Measurements from ENCODE around the gene BCDIN3D. TPM values are rescaled to one million over a fixed set of nuclear protein-coding genes. Genes with fewer than 3 reads are reported as not detected.

BCDIN3D gene
- polyA plus RNA-seq, 4 donors = 2.4 to 5.3 (median 3.1) TPM

- no peaks in the 10 kb centered on the region for H3K27me3 ChIP-seq (ENCODE audit: control insufficient read depth in 3 of 3, insufficient read depth in 3 of 3, low read length in 3 of 3)
- H3K4me1 ChIP-seq (ENCODE audit: control insufficient read depth in 3 of 3, insufficient read depth in 2 of 3, low read depth in 1 of 3, low read length in 2 of 3) = peaks cover 0 to 28% (median 0%) of the 10 kb centered on the region in 3 donors
- DNase-seq = no peak
- H3K27ac ChIP-seq (ENCODE audit: low read depth in 1 of 3, low read length in 2 of 3) = no peak overlapping the region
- H3K9me3 ChIP-seq (ENCODE audit: control insufficient read depth in 2 of 2, insufficient read depth in 1 of 2, low read depth in 1 of 2, low read length in 1 of 2) = no peaks in the 10 kb centered on the region
- H3K36me3 ChIP-seq (ENCODE audit: control insufficient read depth in 3 of 3, insufficient read depth in 2 of 3, low read depth in 1 of 3, low read length in 3 of 3) = peaks cover 0 to 60% (median 2%) of the 10 kb centered on the region in 3 donors
- WGBS, 3 donors = 86 to 94% (median 91%) methylated on average over 10 of the region's 10 CpGs
- H3K4me3 ChIP-seq (ENCODE audit: low read depth in 1 of 3, low read length in 3 of 3) = no peak overlapping the region
- FAIRE-seq = no peak
These were observed 38.1 kb downstream of the BCDIN3D start for GRCh38 chr12:49804821-49805220.

- Histone ChIP-seq H3K27me3 (ENCODE audit: control insufficient read depth in 3 of 3, insufficient read depth in 3 of 3, low read length in 3 of 3) (no peaks in the 10 kb centered on the region), H3K27ac (ENCODE audit: low read depth in 1 of 3, low read length in 2 of 3) (no peak overlapping the region), H3K9me3 (ENCODE audit: control insufficient read depth in 2 of 2, insufficient read depth in 1 of 2, low read depth in 1 of 2, low read length in 1 of 2) (no peaks in the 10 kb centered on the region), H3K4me1 (ENCODE audit: control insufficient read depth in 3 of 3, insufficient read depth in 2 of 3, low read depth in 1 of 3, low read length in 2 of 3) (peaks cover 0 to 19% (median 0%) of the 10 kb centered on the region in 3 donors), H3K36me3 (ENCODE audit: control insufficient read depth in 3 of 3, insufficient read depth in 2 of 3, low read depth in 1 of 3, low read length in 3 of 3) (peaks cover 0 to 66% (median 2%) of the 10 kb centered on the region in 3 donors), H3K4me3 (ENCODE audit: low read depth in 1 of 3, low read length in 3 of 3) (no peak overlapping the region)
- DNase-seq (no peak), FAIRE-seq (no peak)
- WGBS, 3 donors = 70 to 83% (median 70%) methylated on average over 12 of the region's 12 CpGs
These were observed 39.0 kb downstream of the BCDIN3D start for GRCh38 chr12:49803693-49804450.

GRCh38 chr12:49801141-49802063 lies 41.5 kb downstream of the BCDIN3D start:
- Histone ChIP-seq H3K27me3 (ENCODE audit: control insufficient read depth in 3 of 3, insufficient read depth in 3 of 3, low read length in 3 of 3) (no peaks in the 10 kb centered on the region), H3K36me3 (ENCODE audit: control insufficient read depth in 3 of 3, insufficient read depth in 2 of 3, low read depth in 1 of 3, low read length in 3 of 3) (peaks cover 0 to 78% (median 6%) of the 10 kb centered on the region in 3 donors), H3K4me1 (ENCODE audit: control insufficient read depth in 3 of 3, insufficient read depth in 2 of 3, low read depth in 1 of 3, low read length in 2 of 3) (peaks cover 0 to 13% (median 0%) of the 10 kb centered on the region in 3 donors), H3K9me3 (ENCODE audit: control insufficient read depth in 2 of 2, insufficient read depth in 1 of 2, low read depth in 1 of 2, low read length in 1 of 2) (no peaks in the 10 kb centered on the region), H3K4me3 (ENCODE audit: low read depth in 1 of 3, low read length in 3 of 3) (no peak overlapping the region), H3K27ac (ENCODE audit: low read depth in 1 of 3, low read length in 2 of 3) (no peak overlapping the region)
- FAIRE-seq (no peak), DNase-seq (no peak)
- WGBS, 3 donors = 77 to 86% (median 84%) methylated on average over 17 of the region's 17 CpGs

- Histone ChIP-seq H3K27me3 (ENCODE audit: control insufficient read depth in 3 of 3, insufficient read depth in 3 of 3, low read length in 3 of 3) (no peaks in the 10 kb centered on the region), H3K4me1 (ENCODE audit: control insufficient read depth in 3 of 3, insufficient read depth in 2 of 3, low read depth in 1 of 3, low read length in 2 of 3) (peaks cover 0 to 13% (median 0%) of the 10 kb centered on the region in 3 donors), H3K36me3 (ENCODE audit: control insufficient read depth in 3 of 3, insufficient read depth in 2 of 3, low read depth in 1 of 3, low read length in 3 of 3) (peaks cover 0 to 81% (median 6%) of the 10 kb centered on the region in 3 donors), H3K4me3 (ENCODE audit: low read depth in 1 of 3, low read length in 3 of 3) (no peak overlapping the region), H3K27ac (ENCODE audit: low read depth in 1 of 3, low read length in 2 of 3) (no peak overlapping the region), H3K9me3 (ENCODE audit: control insufficient read depth in 2 of 2, insufficient read depth in 1 of 2, low read depth in 1 of 2, low read length in 1 of 2) (no peaks in the 10 kb centered on the region)
- WGBS, 3 donors = 56 to 78% (median 73%) methylated on average over 11 of the region's 11 CpGs
- no peak for FAIRE-seq
- DNase-seq = peak; percentile 38 to 52
These were observed 42.3 kb downstream of the BCDIN3D start for GRCh38 chr12:49800421-49801140.

- no peak overlapping the region for H3K27ac ChIP-seq (ENCODE audit: low read depth in 1 of 3, low read length in 2 of 3)
- no peak for DNase-seq
- no peak overlapping the region for H3K4me3 ChIP-seq (ENCODE audit: low read depth in 1 of 3, low read length in 3 of 3)
- H3K27me3 ChIP-seq (ENCODE audit: control insufficient read depth in 3 of 3, insufficient read depth in 3 of 3, low read length in 3 of 3) = no peaks in the 10 kb centered on the region
- no peaks in the 10 kb centered on the region for H3K9me3 ChIP-seq (ENCODE audit: control insufficient read depth in 2 of 2, insufficient read depth in 1 of 2, low read depth in 1 of 2, low read length in 1 of 2)
- H3K36me3 ChIP-seq (ENCODE audit: control insufficient read depth in 3 of 3, insufficient read depth in 2 of 3, low read depth in 1 of 3, low read length in 3 of 3) = peaks cover 0 to 85% (median 4%) of the 10 kb centered on the region in 3 donors
- no peak for FAIRE-seq
- peaks cover 0 to 13% (median 0%) of the 10 kb centered on the region in 3 donors for H3K4me1 ChIP-seq (ENCODE audit: control insufficient read depth in 3 of 3, insufficient read depth in 2 of 3, low read depth in 1 of 3, low read length in 2 of 3)
- WGBS, 3 donors = 82 to 93% (median 88%) methylated on average over 2 of the region's 2 CpGs
These were observed 44.0 kb downstream of the BCDIN3D start for GRCh38 chr12:49798934-49799333.

- DNase-seq (no peak), FAIRE-seq (no peak)
- Histone ChIP-seq H3K36me3 (ENCODE audit: control insufficient read depth in 3 of 3, insufficient read depth in 2 of 3, low read depth in 1 of 3, low read length in 3 of 3) (peaks cover 0 to 85% (median 4%) of the 10 kb centered on the region in 3 donors), H3K27me3 (ENCODE audit: control insufficient read depth in 3 of 3, insufficient read depth in 3 of 3, low read length in 3 of 3) (no peaks in the 10 kb centered on the region), H3K4me3 (ENCODE audit: low read depth in 1 of 3, low read length in 3 of 3) (no peak overlapping the region), H3K9me3 (ENCODE audit: control insufficient read depth in 2 of 2, insufficient read depth in 1 of 2, low read depth in 1 of 2, low read length in 1 of 2) (no peaks in the 10 kb centered on the region), H3K4me1 (ENCODE audit: control insufficient read depth in 3 of 3, insufficient read depth in 2 of 3, low read depth in 1 of 3, low read length in 2 of 3) (peaks cover 0 to 13% (median 0%) of the 10 kb centered on the region in 3 donors), H3K27ac (ENCODE audit: low read depth in 1 of 3, low read length in 2 of 3) (no peak overlapping the region)
- 87 to 91% (median 89%) methylated on average over 6 to 7 of the region's 7 CpGs for WGBS, 3 donors
These were observed 44.7 kb downstream of the BCDIN3D start for GRCh38 chr12:49798248-49798647.

- Histone ChIP-seq H3K36me3 (ENCODE audit: control insufficient read depth in 3 of 3, insufficient read depth in 2 of 3, low read depth in 1 of 3, low read length in 3 of 3) (peaks cover 0 to 83% (median 4%) of the 10 kb centered on the region in 3 donors), H3K9me3 (ENCODE audit: control insufficient read depth in 2 of 2, insufficient read depth in 1 of 2, low read depth in 1 of 2, low read length in 1 of 2) (no peaks in the 10 kb centered on the region), H3K4me1 (ENCODE audit: control insufficient read depth in 3 of 3, insufficient read depth in 2 of 3, low read depth in 1 of 3, low read length in 2 of 3) (peaks cover 0 to 13% (median 0%) of the 10 kb centered on the region in 3 donors), H3K27me3 (ENCODE audit: control insufficient read depth in 3 of 3, insufficient read depth in 3 of 3, low read length in 3 of 3) (no peaks in the 10 kb centered on the region), H3K4me3 (ENCODE audit: low read depth in 1 of 3, low read length in 3 of 3) (no peak overlapping the region), H3K27ac (ENCODE audit: low read depth in 1 of 3, low read length in 2 of 3) (no peak overlapping the region)
- no peak for DNase-seq
- FAIRE-seq = no peak
- 84 to 94% (median 85%) methylated on average over 2 of the region's 2 CpGs for WGBS, 3 donors
These were observed 45.5 kb downstream of the BCDIN3D start for GRCh38 chr12:49797449-49797776.
